ENCODE data around the gene EVI2A. TPM values are rescaled to one million over a fixed set of nuclear protein-coding genes. Genes with fewer than 3 reads are reported as not detected.

EVI2A gene
- total RNA-seq, 1 experiment from 2014 or later = not detected

GRCh38 chr17:31308372-31309334, 12.8 kb downstream of the EVI2A start:
- no peak for DNase-seq
- H3K27ac Mint-ChIP-seq (ENCODE audit: unreplicated experiment) = peak overlapping the region; percentile 16
- intact Hi-C loops (cut with micrococcal nuclease; ENCODE audit: unreplicated experiment) = no loop called here
- no TSS peak for BruUV-seq (replicated peaks)
- H3K9me3 Mint-ChIP-seq (ENCODE audit: low read depth, unreplicated experiment) = no peaks in the 10 kb centered on the region
- peaks cover 4% of the 10 kb centered on the region for H3K36me3 Mint-ChIP-seq (ENCODE audit: insufficient read depth, unreplicated experiment)
- peaks cover 10% of the 10 kb centered on the region for H3K4me1 Mint-ChIP-seq (ENCODE audit: low read depth, unreplicated experiment)
- H3K27me3 Mint-ChIP-seq (ENCODE audit: unreplicated experiment) = no peaks in the 10 kb centered on the region
- TF ChIP-seq CTCF (IDR thresholded peaks at IDR 0.05; ENCODE audit: unreplicated experiment) = no peak
- CTCF ChIA-PET = interaction anchor here (0.5 to 0.6 kb wide), 2 partner anchors 782 to 1520 kb away, joined by 3 to 6 read pairs; no protein-coding TSS in a partner anchor
- no peak overlapping the region for H3K4me3 Mint-ChIP-seq (ENCODE audit: low read depth, unreplicated experiment)

- intact Hi-C loops (cut with micrococcal nuclease; ENCODE audit: unreplicated experiment) = no loop called here
- Mint-ChIP-seq H3K27me3 (ENCODE audit: unreplicated experiment) (no peaks in the 10 kb centered on the region), H3K27ac (ENCODE audit: unreplicated experiment) (no peak overlapping the region), H3K4me3 (ENCODE audit: low read depth, unreplicated experiment) (no peak overlapping the region), H3K9me3 (ENCODE audit: low read depth, unreplicated experiment) (no peaks in the 10 kb centered on the region), H3K4me1 (ENCODE audit: low read depth, unreplicated experiment) (peaks cover 10% of the 10 kb centered on the region), H3K36me3 (ENCODE audit: insufficient read depth, unreplicated experiment) (peaks cover 4% of the 10 kb centered on the region)
- TF ChIP-seq CTCF (IDR thresholded peaks at IDR 0.05; ENCODE audit: unreplicated experiment) = no peak
- no peak for DNase-seq
- CTCF ChIA-PET = no interaction called here
- BruUV-seq (replicated peaks) = no TSS peak
These were observed 13.8 kb downstream of the EVI2A start for GRCh38 chr17:31307640-31308039.

GRCh38 chr17:31299624-31300023, 21.8 kb downstream of the EVI2A start:
- H3K27me3 Mint-ChIP-seq (ENCODE audit: unreplicated experiment) = no peaks in the 10 kb centered on the region
- H3K4me1 Mint-ChIP-seq (ENCODE audit: low read depth, unreplicated experiment) = peaks cover 9% of the 10 kb centered on the region
- H3K36me3 Mint-ChIP-seq (ENCODE audit: insufficient read depth, unreplicated experiment) = no peaks in the 10 kb centered on the region
- DNase-seq = no peak
- TF ChIP-seq CTCF (IDR thresholded peaks at IDR 0.05; ENCODE audit: unreplicated experiment) = no peak
- no TSS peak for BruUV-seq (replicated peaks)
- H3K9me3 Mint-ChIP-seq (ENCODE audit: low read depth, unreplicated experiment) = no peaks in the 10 kb centered on the region
- CTCF ChIA-PET = interaction anchor here (0.6 kb wide), 1 partner anchor 22 kb away, joined by 3 read pairs; no protein-coding TSS in a partner anchor
- H3K27ac Mint-ChIP-seq (ENCODE audit: unreplicated experiment) = no peak overlapping the region
- no peak overlapping the region for H3K4me3 Mint-ChIP-seq (ENCODE audit: low read depth, unreplicated experiment)
- intact Hi-C loops (cut with micrococcal nuclease; ENCODE audit: unreplicated experiment) = no loop called here

- no peak within 1 kb of the TSS for H3K27ac Mint-ChIP-seq (ENCODE audit: unreplicated experiment)
- no peaks in the 10 kb centered on the region for H3K9me3 Mint-ChIP-seq (ENCODE audit: low read depth, unreplicated experiment)
- no peaks in the 10 kb centered on the region for H3K36me3 Mint-ChIP-seq (ENCODE audit: insufficient read depth, unreplicated experiment)
- H3K4me3 Mint-ChIP-seq (ENCODE audit: low read depth, unreplicated experiment) = no peak within 1 kb of the TSS
- CTCF ChIA-PET = no interaction called here
- peaks cover 9% of the 10 kb centered on the region for H3K4me1 Mint-ChIP-seq (ENCODE audit: low read depth, unreplicated experiment)
- BruUV-seq (replicated peaks) = no TSS peak
- TF ChIP-seq CTCF (IDR thresholded peaks at IDR 0.05; ENCODE audit: unreplicated experiment) = no peak
- no peaks in the 10 kb centered on the region for H3K27me3 Mint-ChIP-seq (ENCODE audit: unreplicated experiment)
- intact Hi-C loops (cut with micrococcal nuclease; ENCODE audit: unreplicated experiment) = no loop called here
- no peak for DNase-seq
These were observed 24.3 kb downstream of the EVI2A start, which contains the start of gene OMG for GRCh38 chr17:31297090-31297489. TSS of gene OMG (minus strand) at chr17:31297239. CDS start at chr17:31296331, 908 bp downstream.

Measured in Calu3 (cell line).